Measurements from ENCODE around the gene MTA1.

DNA sequence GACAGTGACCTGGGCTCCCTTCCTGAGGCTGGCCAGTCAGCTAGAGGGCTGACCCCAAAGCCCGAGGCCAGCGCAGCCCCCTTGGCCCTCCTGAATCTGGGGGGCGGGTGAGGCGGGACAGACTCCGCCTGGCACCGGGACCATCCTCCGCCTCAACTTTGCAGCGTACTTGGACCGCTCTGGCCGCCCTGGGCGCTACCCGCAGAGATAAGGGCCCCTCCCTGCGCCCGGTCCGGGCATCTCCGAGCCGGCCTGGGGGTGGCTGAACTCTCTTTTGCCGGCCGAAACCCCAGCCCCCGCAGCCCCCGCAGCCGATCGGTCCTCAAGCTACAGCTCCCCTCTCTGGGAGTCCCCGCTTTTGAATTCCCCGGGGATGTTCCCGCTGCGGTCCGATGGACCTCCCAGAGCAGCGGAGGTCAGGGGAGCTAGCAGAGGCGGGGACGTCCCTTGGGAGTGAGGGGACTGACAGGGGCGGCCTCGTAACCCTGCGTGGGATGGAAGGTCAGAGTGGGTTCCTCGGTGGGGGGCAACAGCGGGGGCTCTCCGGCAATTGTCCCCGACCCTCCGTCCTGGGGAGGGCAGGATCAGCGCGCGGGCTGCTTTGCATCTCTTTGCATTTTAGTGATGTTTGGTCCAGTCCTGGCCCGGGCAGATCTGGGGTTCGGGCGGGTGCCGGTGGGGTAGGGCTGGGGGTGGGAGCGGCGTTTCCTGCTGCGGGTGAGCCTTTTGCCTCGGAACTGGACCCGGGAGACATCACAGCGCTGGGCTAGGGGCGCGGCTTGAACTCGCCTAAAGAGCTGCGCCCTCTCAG lies 66.7 kb downstream of the MTA1 start, which contains the start of gene CRIP1:
- no peak for TF ChIP-seq POLR2A (IDR thresholded peaks at IDR 0.05; ENCODE audit: low read length)
- no peak for TF ChIP-seq GATA1 (IDR thresholded peaks at IDR 0.05; ENCODE audit: low read depth, low read length)
